H9 (cell line): Measurements from ENCODE around the gene GRIK4. TPM values are rescaled to one million over a fixed set of nuclear protein-coding genes. Genes with fewer than 3 reads are reported as not detected.
A peak's percentile ranks its signal among the peaks of the same experiment; 100 is the strongest.
"Not testable (repeated sequence)": the region's sequence is repeated elsewhere in the genome, so short reads cannot be mapped to it uniquely, and the experiment has no call there.

Source experiments
- DNase-seq: peaks from one replicate; pipeline ENCODE4 v3.0.0-alpha.2; 2017
- H2AFZ ChIP-seq: one replicate; pipeline ENCODE4 v1.6.1; 2013; ENCODE audit warnings: mild to moderate bottlenecking, low read length, control low read depth, moderate library complexity
- H2AK5ac ChIP-seq: 2 replicates; pipeline ENCODE4 v1.6.1; 2013; ENCODE audit warnings: low read length, control low read depth, mixed read lengths; ENCODE audit not compliant: insufficient read length
- H2BK120ac ChIP-seq: one replicate; pipeline ENCODE4 v1.6.1; 2013; ENCODE audit warnings: low read depth, mild to moderate bottlenecking, low read length, control low read depth, inconsistent platforms; ENCODE audit not compliant: poor library complexity, severe bottlenecking
- H2BK12ac ChIP-seq: 2 replicates; pipeline ENCODE4 v1.6.1; 2013; ENCODE audit warnings: low read length, control low read depth, mixed read lengths, low read depth; ENCODE audit not compliant: insufficient read length
- H2BK15ac ChIP-seq: 2 replicates; pipeline ENCODE4 v1.6.1; 2013; ENCODE audit warnings: low read depth, low read length, control low read depth
- H2BK20ac ChIP-seq: one replicate; pipeline ENCODE4 v1.6.1; 2013; ENCODE audit warnings: low read depth, mild to moderate bottlenecking, low read length, control low read depth, inconsistent platforms; ENCODE audit not compliant: poor library complexity, severe bottlenecking
- H2BK5ac ChIP-seq: 2 replicates; pipeline ENCODE4 v1.6.1; 2013; ENCODE audit warnings: low read length, control low read depth, mixed read lengths; ENCODE audit not compliant: insufficient read length
- H3K14ac ChIP-seq: 2 replicates; pipeline ENCODE4 v1.6.1; 2013; ENCODE audit warnings: low read length, control low read depth; ENCODE audit not compliant: insufficient read depth
- H3K18ac ChIP-seq: 2 replicates; pipeline ENCODE4 v1.6.1; 2013; ENCODE audit warnings: low read depth, mild to moderate bottlenecking, mixed read lengths, low read length, control low read depth; ENCODE audit not compliant: insufficient read length
- H3K23ac ChIP-seq: 2 replicates; pipeline ENCODE4 v1.6.1; 2013; ENCODE audit warnings: low read length, control low read depth, mixed read lengths, low read depth; ENCODE audit not compliant: insufficient read length
- H3K23me2 ChIP-seq: 2 replicates; pipeline ENCODE4 v1.6.1; 2013; ENCODE audit warnings: low read depth, mild to moderate bottlenecking, mixed read lengths, low read length, control low read depth; ENCODE audit not compliant: insufficient read length, poor library complexity, severe bottlenecking
- H3K27ac ChIP-seq: 2 replicates; pipeline ENCODE4 v1.5.1; 2013; ENCODE audit warnings: low read length, control low read depth, mixed read lengths, low read depth; ENCODE audit not compliant: insufficient read length
- H3K27me3 ChIP-seq: 2 replicates; pipeline ENCODE4 v1.6.1; 2013; ENCODE audit warnings: low read length, control low read depth, inconsistent platforms; ENCODE audit not compliant: insufficient read depth
- H3K4ac ChIP-seq: 2 replicates; pipeline ENCODE4 v1.6.1; 2013; ENCODE audit warnings: low read depth, mild to moderate bottlenecking, control low read depth, inconsistent platforms, low read length, moderate library complexity
- H3K4me1 ChIP-seq: 2 replicates; pipeline ENCODE4 v1.6.1; 2013; ENCODE audit warnings: low read length, control low read depth, inconsistent platforms; ENCODE audit not compliant: insufficient read depth
- H3K4me2 ChIP-seq: 2 replicates; pipeline ENCODE4 v1.6.1; 2013; ENCODE audit warnings: low read length, control low read depth, mixed read lengths; ENCODE audit not compliant: insufficient read length, insufficient read depth
- H3K56ac ChIP-seq: 2 replicates; pipeline ENCODE4 v1.6.1; 2013; ENCODE audit warnings: low read depth, mild to moderate bottlenecking, mixed read lengths, low read length, control low read depth; ENCODE audit not compliant: insufficient read length
- H3K79me1 ChIP-seq: 2 replicates; pipeline ENCODE4 v1.6.1; 2013; ENCODE audit warnings: low read depth, mild to moderate bottlenecking, moderate library complexity, low read length, control low read depth, inconsistent platforms; ENCODE audit not compliant: insufficient read depth, poor library complexity, severe bottlenecking
- H3K79me2 ChIP-seq: 2 replicates; pipeline ENCODE4 v1.6.1; 2013; ENCODE audit warnings: low read length, control low read depth, inconsistent platforms; ENCODE audit not compliant: insufficient read depth
- H3K9ac ChIP-seq: 2 replicates; pipeline ENCODE4 v1.6.1; 2013; ENCODE audit warnings: low read length, control low read depth, mixed read lengths; ENCODE audit not compliant: insufficient read length; ENCODE audit errors: extremely low read depth
- H3K9me3 ChIP-seq: one replicate; pipeline ENCODE4 v1.6.1; 2013; ENCODE audit warnings: low read depth, low read length, inconsistent platforms; ENCODE audit not compliant: control insufficient read depth
- H3T11ph ChIP-seq: one replicate; pipeline ENCODE4 v1.6.1; 2013; ENCODE audit warnings: mild to moderate bottlenecking, low read length, control low read depth, inconsistent platforms
- H4K20me1 ChIP-seq: one replicate; pipeline ENCODE4 v1.6.1; 2013; ENCODE audit not compliant: control insufficient read depth, insufficient read length, insufficient read depth
- H4K5ac ChIP-seq: 2 replicates; pipeline ENCODE4 v1.6.1; 2013; ENCODE audit warnings: low read depth, mild to moderate bottlenecking, mixed read lengths, low read length, control low read depth; ENCODE audit not compliant: insufficient read length
- H4K8ac ChIP-seq: replicated peaks from 2 replicates; pipeline ENCODE4 v1.6.1; 2013; ENCODE audit warnings: low read length, control low read depth, mixed read lengths, low read depth; ENCODE audit not compliant: insufficient read length
- H4K91ac ChIP-seq: 2 replicates; pipeline ENCODE4 v1.6.1; 2013; ENCODE audit warnings: low read depth, mild to moderate bottlenecking, moderate library complexity, mixed read lengths, low read length, control low read depth; ENCODE audit not compliant: insufficient read length
- H3K27ac Mint-ChIP-seq, 3 experiments: 2 replicates in 2 of 3; 3 replicates in 1 of 3; pipeline ENCODE4 v1.8.0; 2020 to 2021; ENCODE audit warnings: mixed read lengths in 3 of 3, mild to moderate bottlenecking in 1 of 3, moderate library complexity in 1 of 3
- H3K27me3 Mint-ChIP-seq: 2 replicates; pipeline ENCODE4 v1.8.0; 2021; ENCODE audit warnings: low read depth, mild to moderate bottlenecking, moderate library complexity, mixed read lengths
- H3K36me3 Mint-ChIP-seq, 3 experiments: 2 replicates in 2 of 3; 3 replicates in 1 of 3; pipeline ENCODE4 v1.8.0; 2020 to 2021; ENCODE audit warnings: low read depth in 3 of 3, mixed read lengths in 3 of 3; ENCODE audit not compliant: insufficient read depth in 1 of 3
- H3K4me1 Mint-ChIP-seq, 2 experiments: 2 replicates each; pipeline ENCODE4 v1.8.0; 2020; ENCODE audit warnings: mixed read lengths in 2 of 2
- H3K4me3 Mint-ChIP-seq, 2 experiments: 2 replicates in 1 of 2; 3 replicates in 1 of 2; pipeline ENCODE4 v1.8.0; 2020 to 2021; ENCODE audit warnings: mild to moderate bottlenecking in 2 of 2, mixed read lengths in 2 of 2, moderate library complexity in 1 of 2
- H3K9me3 Mint-ChIP-seq, 2 experiments: 2 replicates in 1 of 2; 3 replicates in 1 of 2; pipeline ENCODE4 v1.8.0; 2020; ENCODE audit warnings: mild to moderate bottlenecking in 2 of 2, mixed read lengths in 2 of 2, moderate library complexity in 1 of 2
- WGBS: extraction: QIAGEN DNeasy Blood & Tissue Kit; methylation state at CpG from one replicate; pipeline ENCODE4 v1.1.7; 2013; ENCODE audit warnings: missing lambda C conversion rate, low lambda C conversion rate, mixed read lengths; ENCODE audit not compliant: insufficient read length; ENCODE audit errors: extremely low coverage; 5-methylcytosine and 5-hydroxymethylcytosine counted together
- total RNA-seq: library from RNA; stranded (reverse); gene quantifications from 2 replicates; pipeline ENCODE4 v1.2.1, GENCODE V29; 2021
- TF ChIP-seq, protein P1 (sequence below): fragments of 200-600 bp; sonication (generic); conservative IDR thresholded peaks from 3 replicates; pipeline ENCODE4 v1.8.0; 2021; ENCODE audit warnings: antibody characterized with exemption, mild to moderate bottlenecking

Gene GRIK4
- total RNA-seq, 1 experiment from 2014 or later, result 2.3 TPM

DNA sequence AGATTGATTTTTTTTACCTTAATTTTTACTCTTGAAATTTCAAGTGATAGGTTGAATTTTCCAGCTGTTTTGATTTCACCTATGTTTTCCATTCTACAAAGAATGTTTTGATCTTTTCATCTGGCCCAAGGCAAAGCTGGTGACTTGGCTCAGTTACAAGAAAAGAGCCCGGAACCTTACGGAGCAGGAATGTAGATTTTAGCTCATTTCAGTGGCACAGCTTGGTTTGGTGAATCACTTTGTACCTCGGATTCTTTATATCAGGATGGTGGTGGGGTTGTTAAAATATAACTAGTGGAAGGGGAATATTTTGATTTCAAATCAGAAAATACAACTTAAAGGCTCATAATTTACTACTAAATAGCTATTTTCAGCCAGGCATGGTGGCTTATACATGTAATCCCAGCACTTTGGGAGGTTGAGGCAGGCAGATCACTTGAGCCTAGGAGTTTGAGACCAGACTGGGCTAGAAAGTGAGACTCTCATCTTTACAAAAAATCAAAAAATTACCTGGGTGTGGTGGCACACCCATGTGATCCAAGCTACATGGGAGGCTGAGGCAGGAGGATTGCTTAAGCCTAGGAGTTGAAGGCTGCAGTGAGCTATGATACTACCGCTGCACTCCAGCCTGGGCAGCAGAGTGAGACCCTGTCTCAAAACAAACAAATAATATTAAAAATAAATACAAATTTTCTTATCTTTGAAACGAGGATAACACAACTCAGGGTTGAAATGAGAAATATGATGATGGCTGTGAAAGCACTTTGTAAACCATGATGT is 9.4 kb upstream of the GRIK4 start:
- DNase-seq, result no peak
- no peak overlapping the region for H4K5ac ChIP-seq
- H3K9ac ChIP-seq, result no peak overlapping the region
- H3K56ac ChIP-seq, result no peak overlapping the region
- no peaks in the 10 kb centered on the region for H3K9me3 ChIP-seq
- peaks cover 9% of the 10 kb centered on the region; the same call in 1 of the 2 replicates for H3K4me1 ChIP-seq
- no peaks in the 10 kb centered on the region for H3K9me3 Mint-ChIP-seq
- H3K79me1 ChIP-seq, result no peaks in the 10 kb centered on the region
- no peak overlapping the region; a peak in 1 of 5 replicates for H3K4me3 Mint-ChIP-seq
- TF ChIP-seq, protein P1, sequence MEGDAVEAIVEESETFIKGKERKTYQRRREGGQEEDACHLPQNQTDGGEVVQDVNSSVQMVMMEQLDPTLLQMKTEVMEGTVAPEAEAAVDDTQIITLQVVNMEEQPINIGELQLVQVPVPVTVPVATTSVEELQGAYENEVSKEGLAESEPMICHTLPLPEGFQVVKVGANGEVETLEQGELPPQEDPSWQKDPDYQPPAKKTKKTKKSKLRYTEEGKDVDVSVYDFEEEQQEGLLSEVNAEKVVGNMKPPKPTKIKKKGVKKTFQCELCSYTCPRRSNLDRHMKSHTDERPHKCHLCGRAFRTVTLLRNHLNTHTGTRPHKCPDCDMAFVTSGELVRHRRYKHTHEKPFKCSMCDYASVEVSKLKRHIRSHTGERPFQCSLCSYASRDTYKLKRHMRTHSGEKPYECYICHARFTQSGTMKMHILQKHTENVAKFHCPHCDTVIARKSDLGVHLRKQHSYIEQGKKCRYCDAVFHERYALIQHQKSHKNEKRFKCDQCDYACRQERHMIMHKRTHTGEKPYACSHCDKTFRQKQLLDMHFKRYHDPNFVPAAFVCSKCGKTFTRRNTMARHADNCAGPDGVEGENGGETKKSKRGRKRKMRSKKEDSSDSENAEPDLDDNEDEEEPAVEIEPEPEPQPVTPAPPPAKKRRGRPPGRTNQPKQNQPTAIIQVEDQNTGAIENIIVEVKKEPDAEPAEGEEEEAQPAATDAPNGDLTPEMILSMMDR, result no peak
- no peak overlapping the region for H4K91ac ChIP-seq
- no peak overlapping the region for H3K4ac ChIP-seq
- H2BK120ac ChIP-seq, result no peak overlapping the region
- H3K27ac ChIP-seq, result no peak overlapping the region
- no peak overlapping the region for H2AFZ ChIP-seq
- no peak overlapping the region for H3K14ac ChIP-seq
- H2BK12ac ChIP-seq, result no peak overlapping the region
- no peak overlapping the region for H2BK5ac ChIP-seq
- H3K27me3 ChIP-seq, result no peaks in the 10 kb centered on the region
- no peak overlapping the region for H3K18ac ChIP-seq
- H2BK20ac ChIP-seq, result no peak overlapping the region
- H3K27me3 Mint-ChIP-seq, result no peaks in the 10 kb centered on the region; the same call in none of the 2 replicates
- H3K27ac Mint-ChIP-seq, result peak overlapping the region in 2 of 3 experiments; percentile 25 to 71; a peak in 3 of 7 replicates
- no peaks in the 10 kb centered on the region for H3K36me3 Mint-ChIP-seq
- no peak overlapping the region for H3T11ph ChIP-seq
- no peak overlapping the region for H2AK5ac ChIP-seq
- H3K79me2 ChIP-seq, result no peaks in the 10 kb centered on the region
- no peak overlapping the region for H4K8ac ChIP-seq
- WGBS, result no CpG with 5 or more reads among the region's 5 CpGs
- no peak overlapping the region for H3K23ac ChIP-seq
- no peak overlapping the region for H2BK15ac ChIP-seq
- H4K20me1 ChIP-seq, result no peaks in the 10 kb centered on the region
- no peaks in the 10 kb centered on the region for H3K23me2 ChIP-seq
- peaks cover 38 to 58% of the 10 kb centered on the region in 2 experiments for H3K4me1 Mint-ChIP-seq
- no peak overlapping the region for H3K4me2 ChIP-seq

DNA sequence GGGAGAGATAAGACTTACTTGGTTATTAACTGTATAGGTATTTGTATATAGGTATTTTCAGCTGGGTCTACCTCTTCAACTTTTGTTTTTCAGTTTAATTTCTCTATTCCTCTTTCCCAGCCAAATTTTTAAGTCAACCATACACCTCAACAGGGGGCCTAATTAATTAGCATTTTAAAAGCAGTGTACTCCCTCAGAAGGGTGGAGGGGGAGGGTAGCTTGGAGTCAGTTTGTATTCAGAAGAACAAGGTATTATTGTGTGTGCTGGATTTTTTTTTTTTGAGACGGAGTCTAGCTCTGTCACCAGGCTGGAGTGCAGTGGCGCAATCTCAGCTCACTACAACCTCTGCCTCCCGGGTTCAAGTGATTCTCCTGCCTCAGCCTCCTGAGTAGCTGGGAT is 8.0 kb upstream of the GRIK4 start:
- H3K79me2 ChIP-seq, result not testable (repeated sequence)

More for the DNA sequence above, 8.0 kb upstream of the GRIK4 start:
- H4K91ac ChIP-seq, H3K27me3 Mint-ChIP-seq, H3K18ac ChIP-seq, H2BK12ac ChIP-seq, H3K23me2 ChIP-seq, H3K4me1 ChIP-seq, H2BK120ac ChIP-seq, H2AK5ac ChIP-seq, H3K36me3 Mint-ChIP-seq, H3K27ac ChIP-seq, H3K23ac ChIP-seq, H2BK15ac ChIP-seq, H4K20me1 ChIP-seq, H3K4ac ChIP-seq, H2BK20ac ChIP-seq, H3K27me3 ChIP-seq, H2BK5ac ChIP-seq, DNase-seq, H3K9ac ChIP-seq, H3K56ac ChIP-seq, H3K14ac ChIP-seq, H3K9me3 Mint-ChIP-seq, H3K9me3 ChIP-seq, H4K8ac ChIP-seq, H3T11ph ChIP-seq, H2AFZ ChIP-seq, H3K79me1 ChIP-seq, H4K5ac ChIP-seq: not testable (repeated sequence)
- no CpG with 5 or more reads among the region's 3 CpGs for WGBS
- Mint-ChIP-seq H3K4me1 (peaks cover 38 to 52% of the 10 kb centered on the region in 2 experiments), H3K4me3 (peak overlapping the region in 1 of 2 experiments; percentile 70; a peak in 3 of 5 replicates), H3K27ac (peak overlapping the region in 2 of 3 experiments; percentile 33 to 71; a peak in 5 of 7 replicates)
- H3K4me2 ChIP-seq, result peak overlapping the region; percentile 17
